GM18499 (cell line): ENCODE results near the gene DGKI.

Experiments used
- ATAC-seq: cut with Tn5 transposase; IDR thresholded peaks from one replicate; pipeline ENCODE4 v1.9.1; 2021; ENCODE audit warnings: moderate number of reproducible peaks; ENCODE audit not compliant: insufficient read depth, unreplicated experiment

Gene DGKI

GRCh38 chr7:137846827-137847567 is at the start of gene DGKI:
TSS of gene DGKI (minus strand) at chr7:137846974.
- no peak for ATAC-seq

- peak; percentile 81 for ATAC-seq
Measured at GRCh38 chr7:137895301-137896221, 48.8 kb upstream of the DGKI start.

- no peak for ATAC-seq
Measured at GRCh38 chr7:137893143-137893742, 46.5 kb upstream of the DGKI start.

- no peak for ATAC-seq
Measured at GRCh38 chr7:137891016-137891655, 44.4 kb upstream of the DGKI start.

GRCh38 chr7:137890449-137890921 is 43.7 kb upstream of the DGKI start:
- no peak for ATAC-seq

- ATAC-seq: no peak
Measured at GRCh38 chr7:137888241-137888640, 41.5 kb upstream of the DGKI start.

GRCh38 chr7:137886746-137887145 is 40.0 kb upstream of the DGKI start:
- ATAC-seq: no peak

GRCh38 chr7:137886281-137886680 is 39.5 kb upstream of the DGKI start:
- no peak for ATAC-seq

- no peak for ATAC-seq
Measured at GRCh38 chr7:137885678-137886077, 38.9 kb upstream of the DGKI start.

- no peak for ATAC-seq
Measured at GRCh38 chr7:137882806-137883205, 36.0 kb upstream of the DGKI start.

GRCh38 chr7:137882261-137882668 is 35.5 kb upstream of the DGKI start:
- ATAC-seq: peak; percentile 93

GRCh38 chr7:137881607-137882260 is 35.0 kb upstream of the DGKI start:
- peak; percentile 9 for ATAC-seq

GRCh38 chr7:137880432-137880831 is 33.7 kb upstream of the DGKI start:
- ATAC-seq: no peak

GRCh38 chr7:137879357-137880158 is 32.8 kb upstream of the DGKI start:
- no peak for ATAC-seq

- no peak for ATAC-seq
Measured at GRCh38 chr7:137878333-137878961, 31.7 kb upstream of the DGKI start.

- no peak for ATAC-seq
Measured at GRCh38 chr7:137877027-137877675, 30.4 kb upstream of the DGKI start.

- ATAC-seq: no peak
Measured at GRCh38 chr7:137875746-137876145, 29.0 kb upstream of the DGKI start.
